Kidney (tissue), 22 donors: Measurements from ENCODE around the gene N4BP2L2. TPM values are rescaled to one million over a fixed set of nuclear protein-coding genes. Genes with fewer than 3 reads are reported as not detected.

Experiments
- DNase-seq, 5 donors: peaks; one replicate each; pipeline ENCODE4 v3.0.0-alpha.2; 2013 to 2020
- FAIRE-seq: peaks from 2 replicates; lab custom pipeline; 2012; peaks lifted over from hg19 to GRCh38; lab: Jason Lieb, UNC
- H3K27ac ChIP-seq, 2 donors: one replicate each; pipeline ENCODE4 v1.7.0; 2013; ENCODE audit warnings: low read depth in 2 of 2, low read length in 2 of 2, inconsistent platforms in 1 of 2
- H3K27me3 ChIP-seq: one replicate; pipeline ENCODE4 v1.7.1; 2013; ENCODE audit warnings: low read length, inconsistent platforms; ENCODE audit not compliant: control insufficient read depth, insufficient read depth
- H3K36me3 ChIP-seq, 3 donors: one replicate each; pipeline versions ENCODE4 v1.7.0 to v1.7.1; 2013; ENCODE audit warnings: low read length in 3 of 3, control low read depth in 1 of 3, inconsistent platforms in 1 of 3; ENCODE audit not compliant: insufficient read depth in 3 of 3, control insufficient read depth in 2 of 3
- H3K4me1 ChIP-seq, 3 donors: one replicate each; pipeline versions ENCODE4 v1.7.0 to v1.7.1; 2013; ENCODE audit warnings: low read length in 3 of 3, inconsistent platforms in 1 of 3, low read depth in 1 of 3; ENCODE audit not compliant: control insufficient read depth in 2 of 3, insufficient read depth in 2 of 3
- H3K4me3 ChIP-seq, 3 donors: one replicate each; pipeline versions ENCODE4 v1.7.0 to v1.8.1; 2013; ENCODE audit warnings: low read length in 3 of 3, control low read depth in 1 of 3, inconsistent platforms in 1 of 3
- H3K9ac ChIP-seq, 3 donors: one replicate each; pipeline versions ENCODE4 v1.7.0 to v1.7.1; 2013; ENCODE audit warnings: low read length in 3 of 3, control low read depth in 1 of 3, inconsistent platforms in 1 of 3
- H3K9me3 ChIP-seq, 3 donors: one replicate each; pipeline versions ENCODE4 v1.7.0 to v1.7.1; 2013; ENCODE audit warnings: low read length in 3 of 3, control low read depth in 1 of 3, inconsistent platforms in 1 of 3; ENCODE audit not compliant: control insufficient read depth in 2 of 3, insufficient read depth in 1 of 3
- CTCF ChIP-seq: IDR thresholded peaks from 3 replicates; pipeline ENCODE4 v1.5.1; 2012; ENCODE audit warnings: mild to moderate bottlenecking, moderate library complexity, borderline replicate concordance; ENCODE audit not compliant: insufficient read depth; ENCODE audit errors: extremely low read depth
- intact Hi-C: fragments of 100-400 bp; cut with DNase I; formaldehyde crosslinking; loops from one replicate; pipeline ENCODE4 v1.11.1; 2022
- long read RNA-seq, 10 donors: library from polyadenylated mRNA in 1 of 10; unstranded in 1 of 10; transcript quantifications; one replicate each; pipeline ENCODE4 v2.0.0 and lab custom pipeline, GENCODE V29; 2021 to 2026
- polyA plus RNA-seq: library from polyadenylated mRNA; stranded (reverse); fragments of 350-450 nt; fragmentation: Illumina TruSeq; extraction: RNeasy Lipid Tissue Mini Kit (QIAGEN cat#74804); gene quantifications from one replicate; pipeline ENCODE4 v1.2.3, GENCODE V29; 2014; ENCODE audit warnings: low read depth, low replicate concordance; ENCODE audit not compliant: insufficient read depth
- total RNA-seq: library from RNA; stranded (reverse); fragmentation: NEBNext Ultra II Directional; extraction: Animal tissue kit (Norgen Biotek cat#: 25700); gene quantifications from one replicate; pipeline ENCODE4 v1.2.1, GENCODE V29; 2021
- donor health status: control.
- donor health status: control.
- donor health status: control.
- donor health status: control.
- donor health status: control.
- donor health status: DM: yes; HTN: yes; CAD: no.
- donor health status: Normal renal cell carcinoma (clear cell type).

Gene N4BP2L2
- total RNA-seq (165 TPM), polyA plus RNA-seq (71.3 TPM)
- long read RNA-seq, donor 1, full-length matches to known transcripts = 14 of 31 reads
- long read RNA-seq, donor 1, partial matches to known transcripts = 17 of 31 reads
- long read RNA-seq, donor 1, other reads (novel, unspliced or antisense) = 0 of 31 reads
- long read RNA-seq, donor 2, full-length matches to known transcripts = 19 of 43 reads
- long read RNA-seq, donor 2, partial matches to known transcripts = 24 of 43 reads
- long read RNA-seq, donor 2, other reads (novel, unspliced or antisense) = 0 of 43 reads
- long read RNA-seq, donor 3, full-length matches to known transcripts = 37 of 75 reads
- long read RNA-seq, donor 3, partial matches to known transcripts = 38 of 75 reads
- long read RNA-seq, donor 3, other reads (novel, unspliced or antisense) = 0 of 75 reads
- long read RNA-seq, donor 4, full-length matches to known transcripts = 26 of 57 reads
- long read RNA-seq, donor 4, partial matches to known transcripts = 26 of 57 reads
- long read RNA-seq, donor 4, other reads (novel, unspliced or antisense) = 5 of 57 reads
- long read RNA-seq, donor 5, full-length matches to known transcripts = 1 of 1 reads
- long read RNA-seq, donor 5, partial matches to known transcripts = 0 of 1 reads
- long read RNA-seq, donor 5, other reads (novel, unspliced or antisense) = 0 of 1 reads
- long read RNA-seq, donor 6, full-length matches to known transcripts = 14 of 42 reads
- long read RNA-seq, donor 6, partial matches to known transcripts = 28 of 42 reads
- long read RNA-seq, donor 6, other reads (novel, unspliced or antisense) = 0 of 42 reads
- long read RNA-seq, donor 7, full-length matches to known transcripts = 9 of 54 reads
- long read RNA-seq, donor 7, partial matches to known transcripts = 23 of 54 reads
- long read RNA-seq, donor 7, other reads (novel, unspliced or antisense) = 22 of 54 reads
- long read RNA-seq, donor 8, full-length matches to known transcripts = 14 of 33 reads
- long read RNA-seq, donor 8, partial matches to known transcripts = 19 of 33 reads
- long read RNA-seq, donor 8, other reads (novel, unspliced or antisense) = 0 of 33 reads
- long read RNA-seq, donor 9, full-length matches to known transcripts = 7 of 13 reads
- long read RNA-seq, donor 9, partial matches to known transcripts = 6 of 13 reads
- long read RNA-seq, donor 9, other reads (novel, unspliced or antisense) = 0 of 13 reads
- long read RNA-seq, donor 10, full-length matches to known transcripts = 35 of 63 reads
- long read RNA-seq, donor 10, partial matches to known transcripts = 28 of 63 reads
- long read RNA-seq, donor 10, other reads (novel, unspliced or antisense) = 0 of 63 reads

DNA sequence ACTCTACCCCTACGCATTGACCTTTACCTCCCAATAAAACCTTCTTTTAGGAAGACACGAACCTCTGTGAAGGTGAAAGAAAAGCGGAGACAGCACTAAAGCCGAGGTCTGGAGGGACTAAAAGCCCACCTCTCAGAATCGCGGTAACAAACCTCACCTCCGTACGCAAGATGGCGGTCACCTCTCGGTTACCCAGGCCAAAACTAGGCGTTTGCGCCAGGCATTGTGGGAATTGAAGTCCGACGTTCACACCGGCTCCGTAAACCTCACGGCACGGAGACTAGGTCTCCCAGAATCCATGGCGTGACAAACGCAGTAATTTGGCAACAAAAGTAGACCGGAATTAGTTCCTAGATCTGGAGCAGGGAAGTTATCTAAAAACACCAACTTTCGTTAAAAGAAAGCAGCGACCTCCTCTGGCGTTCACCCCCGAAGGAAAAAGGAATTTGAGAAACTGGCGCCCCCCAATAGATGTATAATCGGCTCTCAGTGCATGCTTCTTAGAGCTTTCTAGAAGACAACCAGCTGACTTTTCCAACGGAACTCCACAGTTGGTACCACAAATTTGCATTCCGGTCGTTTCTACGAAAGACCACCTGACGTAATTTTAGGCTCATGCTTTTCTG is at the start of gene N4BP2L2:
TSS of gene N4BP2L2 (minus strand) at position 175 of the 626 bp plus-strand sequence. CDS start 1,768 bp downstream, outside the sequence.
- peak; percentile 94 for FAIRE-seq
- Histone ChIP-seq H3K4me1 (peaks cover 2 to 6% (median 4%) of the 10 kb centered on the region in 3 donors), H3K9ac (peak within 1 kb of the TSS; percentile 94 to 99 (median 99)), H3K27ac (peak within 1 kb of the TSS; percentile 94 to 98), H3K9me3 (no peaks in the 10 kb centered on the region), H3K4me3 (peak within 1 kb of the TSS; percentile 98 to 100 (median 99)), H3K36me3 (peaks cover 2 to 11% (median 8%) of the 10 kb centered on the region in 3 donors), H3K27me3 (no peaks in the 10 kb centered on the region)
- peak; percentile 40 for TF ChIP-seq CTCF
- peak; percentile 95 to 99 (median 97) for DNase-seq
- intact Hi-C loops = no loop called here

DNA sequence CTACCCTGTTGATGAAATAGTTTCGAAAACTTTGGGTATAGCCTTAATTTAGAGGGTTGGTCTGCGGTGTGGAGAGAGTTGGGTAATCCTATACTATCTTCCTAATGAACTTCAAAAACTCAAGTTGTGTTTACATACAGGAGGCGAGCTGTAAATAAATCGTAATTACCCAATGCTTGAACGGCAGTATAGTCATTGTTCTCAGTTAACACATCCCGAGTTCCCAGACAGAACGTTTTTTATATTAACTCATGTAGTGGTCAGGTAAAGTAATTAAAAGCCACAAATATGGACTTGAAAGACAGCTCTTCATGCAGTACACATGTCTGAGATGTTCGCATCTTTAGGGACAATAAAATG is 49.2 kb upstream of the N4BP2L2 start:
- no peak for FAIRE-seq
- peak in 2 of 5 donors; percentile 43 to 63 for DNase-seq
- H3K4me1 ChIP-seq = peaks cover 0 to 11% (median 4%) of the 10 kb centered on the region in 3 donors
- peak overlapping the region; percentile 88 to 97 for H3K27ac ChIP-seq
- no peaks in the 10 kb centered on the region for H3K36me3 ChIP-seq
- peak overlapping the region; percentile 95 to 96 (median 96) for H3K4me3 ChIP-seq
- intact Hi-C loops = loop anchor here (10.0 kb wide), 1 partner anchor 47 kb away; no protein-coding TSS in a partner anchor
- H3K9me3 ChIP-seq = no peaks in the 10 kb centered on the region
- peak overlapping the region; percentile 68 to 96 (median 88) for H3K9ac ChIP-seq
- no peak for TF ChIP-seq CTCF
- no peaks in the 10 kb centered on the region for H3K27me3 ChIP-seq
